Measurements from ENCODE around the gene MDH1.

DNA sequence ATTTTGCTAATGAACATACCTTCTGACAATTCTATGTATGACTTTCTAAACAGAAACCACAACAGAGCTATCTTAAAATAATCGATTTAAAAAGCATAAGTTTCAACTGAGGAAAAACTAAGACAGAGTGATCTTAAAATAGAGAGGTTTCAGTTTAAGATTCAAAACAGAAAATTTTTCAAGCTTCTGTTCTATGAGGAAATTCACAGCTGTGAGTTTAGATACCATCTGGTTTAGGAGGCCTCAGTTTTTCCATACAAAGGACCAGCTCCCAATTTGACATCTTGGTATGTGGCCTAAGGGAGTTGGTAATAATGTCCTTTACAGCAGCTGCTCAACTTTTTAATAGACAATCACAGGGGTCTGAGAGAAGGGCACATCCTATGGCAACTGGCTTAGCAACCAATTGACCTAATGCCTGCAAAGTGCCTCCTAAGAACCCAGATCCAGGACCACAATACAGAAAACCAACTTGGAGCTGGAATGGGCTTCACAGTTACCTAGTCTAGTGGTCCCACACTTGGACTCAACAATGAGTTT, 39.7 kb downstream of the MDH1 start:
- TF ChIP-seq, protein P1, sequence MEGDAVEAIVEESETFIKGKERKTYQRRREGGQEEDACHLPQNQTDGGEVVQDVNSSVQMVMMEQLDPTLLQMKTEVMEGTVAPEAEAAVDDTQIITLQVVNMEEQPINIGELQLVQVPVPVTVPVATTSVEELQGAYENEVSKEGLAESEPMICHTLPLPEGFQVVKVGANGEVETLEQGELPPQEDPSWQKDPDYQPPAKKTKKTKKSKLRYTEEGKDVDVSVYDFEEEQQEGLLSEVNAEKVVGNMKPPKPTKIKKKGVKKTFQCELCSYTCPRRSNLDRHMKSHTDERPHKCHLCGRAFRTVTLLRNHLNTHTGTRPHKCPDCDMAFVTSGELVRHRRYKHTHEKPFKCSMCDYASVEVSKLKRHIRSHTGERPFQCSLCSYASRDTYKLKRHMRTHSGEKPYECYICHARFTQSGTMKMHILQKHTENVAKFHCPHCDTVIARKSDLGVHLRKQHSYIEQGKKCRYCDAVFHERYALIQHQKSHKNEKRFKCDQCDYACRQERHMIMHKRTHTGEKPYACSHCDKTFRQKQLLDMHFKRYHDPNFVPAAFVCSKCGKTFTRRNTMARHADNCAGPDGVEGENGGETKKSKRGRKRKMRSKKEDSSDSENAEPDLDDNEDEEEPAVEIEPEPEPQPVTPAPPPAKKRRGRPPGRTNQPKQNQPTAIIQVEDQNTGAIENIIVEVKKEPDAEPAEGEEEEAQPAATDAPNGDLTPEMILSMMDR (conservative IDR thresholded peaks at IDR 0.05 in 1 of 2, IDR thresholded peaks at IDR 0.05 in 1 of 2; ENCODE audit: low read depth in 1 of 2, low read length in 2 of 2) = no peak
- no peak for TF ChIP-seq EZH2 (IDR thresholded peaks at IDR 0.05; ENCODE audit: low read length, missing control alignments)
